Measurements from ENCODE around the gene PDE4D. TPM values are rescaled to one million over a fixed set of nuclear protein-coding genes. Genes with fewer than 3 reads are reported as not detected.
A peak's percentile ranks its signal among the peaks of the same experiment; 100 is the strongest.

PDE4D gene
- total and polyA plus RNA-seq, 11 donors = 5.2 to 68.3 (median 42.1) TPM

DNA sequence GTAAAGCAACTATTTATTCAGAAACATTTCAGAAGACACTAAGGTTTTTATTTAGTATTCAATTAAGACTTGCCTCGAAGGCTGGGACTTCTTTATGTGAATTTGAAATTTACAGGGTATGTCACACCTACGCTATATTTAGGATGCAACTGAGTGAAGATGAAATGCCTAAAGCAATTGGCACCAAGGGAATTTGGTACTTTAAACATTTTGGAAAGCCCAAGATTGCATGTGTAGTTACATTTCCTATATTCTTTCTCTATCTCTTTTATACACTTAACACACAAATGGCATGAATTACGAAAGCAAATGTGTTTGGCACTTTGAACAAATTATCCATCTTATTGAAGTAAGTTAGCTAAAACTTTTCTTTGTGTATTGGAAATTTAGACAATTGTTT is 633.3 kb downstream of the PDE4D start:
- peak overlapping the region in 1 of 12 donors; percentile 64 for H3K27ac ChIP-seq
- ATAC-seq (no peak), DNase-seq (no peak)
- intact Hi-C loops (cut with DNase I) = no loop called here
- 83 to 92% (median 92%) methylated on average over 3 of the region's 3 CpGs for WGBS, 4 donors
- no peaks in the 10 kb centered on the region for H3K9me3 ChIP-seq
- H3K4me3 ChIP-seq = no peak overlapping the region
- no peaks in the 10 kb centered on the region for H3K27me3 ChIP-seq
- peaks cover 0 to 75% (median 18%) of the 10 kb centered on the region in 12 donors for H3K4me1 ChIP-seq
- TF ChIP-seq, protein P1, sequence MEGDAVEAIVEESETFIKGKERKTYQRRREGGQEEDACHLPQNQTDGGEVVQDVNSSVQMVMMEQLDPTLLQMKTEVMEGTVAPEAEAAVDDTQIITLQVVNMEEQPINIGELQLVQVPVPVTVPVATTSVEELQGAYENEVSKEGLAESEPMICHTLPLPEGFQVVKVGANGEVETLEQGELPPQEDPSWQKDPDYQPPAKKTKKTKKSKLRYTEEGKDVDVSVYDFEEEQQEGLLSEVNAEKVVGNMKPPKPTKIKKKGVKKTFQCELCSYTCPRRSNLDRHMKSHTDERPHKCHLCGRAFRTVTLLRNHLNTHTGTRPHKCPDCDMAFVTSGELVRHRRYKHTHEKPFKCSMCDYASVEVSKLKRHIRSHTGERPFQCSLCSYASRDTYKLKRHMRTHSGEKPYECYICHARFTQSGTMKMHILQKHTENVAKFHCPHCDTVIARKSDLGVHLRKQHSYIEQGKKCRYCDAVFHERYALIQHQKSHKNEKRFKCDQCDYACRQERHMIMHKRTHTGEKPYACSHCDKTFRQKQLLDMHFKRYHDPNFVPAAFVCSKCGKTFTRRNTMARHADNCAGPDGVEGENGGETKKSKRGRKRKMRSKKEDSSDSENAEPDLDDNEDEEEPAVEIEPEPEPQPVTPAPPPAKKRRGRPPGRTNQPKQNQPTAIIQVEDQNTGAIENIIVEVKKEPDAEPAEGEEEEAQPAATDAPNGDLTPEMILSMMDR (IDR thresholded peaks at IDR 0.05) = no peak
- TF ChIP-seq POLR2A (IDR thresholded peaks at IDR 0.05) = no peak
- no peaks in the 10 kb centered on the region for H3K36me3 ChIP-seq

DNA sequence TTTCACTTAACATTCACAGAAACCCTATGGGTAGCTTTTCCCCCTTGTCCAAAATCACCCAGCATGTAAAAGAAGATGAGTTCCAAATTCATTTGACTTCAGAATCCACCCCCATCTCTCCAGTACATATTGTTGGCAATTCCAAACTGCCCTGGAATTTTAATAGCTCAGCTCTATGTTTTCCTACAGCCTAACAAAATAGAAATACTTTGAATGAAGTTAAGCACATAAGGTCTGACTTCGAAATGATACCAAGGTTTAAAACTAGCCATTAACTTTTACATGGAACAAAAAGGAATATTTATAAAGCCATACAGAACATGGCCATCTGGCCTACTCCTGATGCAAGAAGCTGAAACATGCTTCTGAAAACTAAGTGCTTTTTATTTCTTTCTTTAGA is 634.3 kb downstream of the PDE4D start:
- DNase-seq (no peak), ATAC-seq (no peak)
- Histone ChIP-seq H3K4me1 (peaks cover 0 to 66% (median 13%) of the 10 kb centered on the region in 12 donors), H3K27me3 (no peaks in the 10 kb centered on the region), H3K4me3 (no peak overlapping the region), H3K36me3 (no peaks in the 10 kb centered on the region), H3K27ac (peak overlapping the region in 1 of 12 donors; percentile 64), H3K9me3 (no peaks in the 10 kb centered on the region)
- 76 to 85% (median 80%) methylated on average over 1 of the region's 1 CpG for WGBS, 4 donors
- intact Hi-C loops (cut with DNase I) = no loop called here
- TF ChIP-seq POLR2A (IDR thresholded peaks at IDR 0.05) = no peak
- TF ChIP-seq, protein P1 (IDR thresholded peaks at IDR 0.05) = no peak

DNA sequence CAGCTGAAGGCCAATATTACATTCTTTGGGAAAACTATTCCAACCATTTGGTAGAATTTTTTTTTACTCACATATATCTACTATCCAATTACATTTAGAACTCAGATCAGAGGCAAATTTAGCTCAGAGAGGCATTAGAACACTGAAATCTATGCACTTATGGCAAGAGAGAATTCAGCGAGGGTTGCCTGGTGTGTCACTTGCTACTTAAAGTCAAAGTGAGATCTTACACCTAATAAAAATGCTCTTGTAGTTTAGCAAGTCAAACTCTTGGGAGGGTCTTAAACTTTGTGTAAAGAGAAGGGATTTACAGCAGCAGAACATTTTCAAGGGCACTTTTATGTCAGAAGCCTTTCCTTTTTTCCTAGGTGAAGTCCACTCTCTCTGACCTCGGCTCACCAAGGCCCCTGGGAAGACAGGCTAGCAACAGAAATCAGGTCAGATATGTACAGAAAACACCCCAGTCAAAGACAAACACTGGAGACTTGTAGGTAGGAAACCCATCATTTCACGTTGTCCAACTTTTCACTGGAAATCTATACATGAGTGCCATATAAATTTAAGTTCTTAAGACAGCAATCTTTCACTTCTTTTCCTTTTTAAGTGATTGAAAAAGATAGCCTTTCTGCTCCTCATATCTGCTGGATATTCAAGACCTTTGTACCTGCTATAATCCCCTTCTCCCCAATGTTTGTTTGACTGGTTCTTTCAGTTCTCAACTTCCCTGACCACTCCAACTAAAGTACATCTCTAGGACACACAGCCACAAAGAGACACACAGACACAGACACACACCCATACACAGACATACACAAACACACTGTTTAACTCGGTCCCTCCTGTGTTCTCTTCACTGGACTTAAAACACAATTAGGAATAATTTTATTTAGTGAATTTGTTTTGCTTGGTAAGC is 635.8 kb downstream of the PDE4D start:
- H3K9me3 ChIP-seq = no peaks in the 10 kb centered on the region
- peak overlapping the region in 1 of 12 donors; percentile 64 for H3K27ac ChIP-seq
- H3K4me1 ChIP-seq = peaks cover 0 to 60% (median 13%) of the 10 kb centered on the region in 12 donors
- ATAC-seq (no peak), DNase-seq (no peak)
- intact Hi-C loops (cut with DNase I) = no loop called here
- no peaks in the 10 kb centered on the region for H3K36me3 ChIP-seq
- no peaks in the 10 kb centered on the region for H3K27me3 ChIP-seq
- H3K4me3 ChIP-seq = no peak overlapping the region
- no peak for TF ChIP-seq POLR2A (IDR thresholded peaks at IDR 0.05)
- TF ChIP-seq, protein P1 (IDR thresholded peaks at IDR 0.05) = no peak
- 79 to 89% (median 85%) methylated on average over 4 of the region's 4 CpGs for WGBS, 4 donors

DNA sequence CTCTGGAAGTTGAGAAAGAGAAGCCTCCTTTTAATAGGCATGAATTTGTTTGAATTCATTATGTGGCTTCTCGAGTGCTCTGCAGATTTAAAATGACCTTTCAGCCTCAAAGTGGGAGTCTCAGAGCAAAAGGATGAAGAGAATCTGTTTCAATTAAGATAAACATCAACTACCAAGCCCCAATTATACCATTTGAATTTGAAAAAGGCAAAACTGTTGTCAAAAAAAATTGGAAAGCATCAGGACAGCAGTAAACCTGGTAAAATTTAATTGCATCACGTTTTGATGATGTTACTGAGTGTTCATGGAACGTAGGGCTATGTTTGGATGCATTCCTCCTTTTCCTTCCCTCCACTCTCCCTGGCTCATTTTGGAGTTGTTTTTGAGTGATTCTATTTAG is 637.2 kb downstream of the PDE4D start:
- WGBS, 4 donors = 52 to 67% (median 57%) methylated on average over 3 of the region's 3 CpGs
- TF ChIP-seq, protein P1 (IDR thresholded peaks at IDR 0.05) = no peak
- TF ChIP-seq POLR2A (IDR thresholded peaks at IDR 0.05) = no peak
- peak overlapping the region in 1 of 12 donors; percentile 64 for H3K27ac ChIP-seq
- peaks cover 0 to 5% (median 0%) of the 10 kb centered on the region in 12 donors for H3K9me3 ChIP-seq
- intact Hi-C loops (cut with DNase I) = no loop called here
- no peak overlapping the region for H3K4me3 ChIP-seq
- H3K36me3 ChIP-seq = no peaks in the 10 kb centered on the region
- DNase-seq (no peak), ATAC-seq (no peak)
- H3K27me3 ChIP-seq = no peaks in the 10 kb centered on the region
- H3K4me1 ChIP-seq = peaks cover 0 to 52% (median 11%) of the 10 kb centered on the region in 12 donors

Measured in heart left ventricle (tissue), 16 donors.